GM18517 (cell line): ENCODE results near the gene A4GALT.
A peak's percentile ranks its signal among the peaks of the same experiment; 100 is the strongest.
"Not testable (repeated sequence)": the region's sequence is repeated elsewhere in the genome, so short reads cannot be mapped to it uniquely, and the experiment has no call there.

Experiments used
- ATAC-seq: cut with Tn5 transposase; IDR thresholded peaks from one replicate; pipeline ENCODE4 v1.9.1; 2021; ENCODE audit warnings: mild to moderate bottlenecking, moderate library complexity; ENCODE audit not compliant: unreplicated experiment

Gene A4GALT

GRCh38 chr22:42720263-42721044 is at the start of gene A4GALT:
Gene A4GALT, minus strand, starts transcription at chr22:42720870. Its CDS starts 26,919 bp downstream, at chr22:42693951.
- ATAC-seq = no peak

- ATAC-seq = no peak
Measured at GRCh38 chr22:42770448-42770726, 49.7 kb upstream of the A4GALT start.

- ATAC-seq = peak; percentile 78
Measured at GRCh38 chr22:42769574-42770447, 49.1 kb upstream of the A4GALT start.

- no peak for ATAC-seq
Measured at GRCh38 chr22:42769238-42769573, 48.5 kb upstream of the A4GALT start.

- no peak for ATAC-seq
Measured at GRCh38 chr22:42768385-42769035, 47.8 kb upstream of the A4GALT start.

GRCh38 chr22:42766860-42767259 is 46.2 kb upstream of the A4GALT start:
- no peak for ATAC-seq

- no peak for ATAC-seq
Measured at GRCh38 chr22:42764895-42765363, 44.3 kb upstream of the A4GALT start.

- ATAC-seq = no peak
Measured at GRCh38 chr22:42763965-42764480, 43.4 kb upstream of the A4GALT start.

- ATAC-seq = no peak
Measured at GRCh38 chr22:42760806-42761565, 40.3 kb upstream of the A4GALT start.

GRCh38 chr22:42758931-42759629 is 38.4 kb upstream of the A4GALT start:
- ATAC-seq = no peak

GRCh38 chr22:42755553-42755952 is 34.9 kb upstream of the A4GALT start:
- not testable (repeated sequence) for ATAC-seq

GRCh38 chr22:42755121-42755520 is 34.5 kb upstream of the A4GALT start:
- ATAC-seq = not testable (repeated sequence)

- ATAC-seq = no peak
Measured at GRCh38 chr22:42754658-42755057, 34.0 kb upstream of the A4GALT start.

GRCh38 chr22:42752912-42753311 is 32.2 kb upstream of the A4GALT start:
- no peak for ATAC-seq

- no peak for ATAC-seq
Measured at GRCh38 chr22:42752230-42752746, 31.6 kb upstream of the A4GALT start.

GRCh38 chr22:42750421-42750820 is 29.8 kb upstream of the A4GALT start:
- ATAC-seq = not testable (repeated sequence)

GRCh38 chr22:42747701-42748513 is 27.2 kb upstream of the A4GALT start:
- ATAC-seq = no peak

GRCh38 chr22:42745118-42745517 is 24.4 kb upstream of the A4GALT start:
- no peak for ATAC-seq

- ATAC-seq = no peak
Measured at GRCh38 chr22:42743501-42743991, 22.9 kb upstream of the A4GALT start.
